Epithelial cell of esophagus (primary cell): ENCODE results near the gene ZGRF1.
"Not testable (repeated sequence)": the region's sequence is repeated elsewhere in the genome, so short reads cannot be mapped to it uniquely, and the experiment has no call there.

ENCODE experiments used
- DNase-seq: peaks from one replicate; pipeline ENCODE4 v3.0.0; 2010; ENCODE audit warnings: low read depth
- H3K4me3 ChIP-seq: 2 replicates; pipeline ENCODE4 v1.5.1; 2011; ENCODE audit warnings: mild to moderate bottlenecking, low read length, control low read depth
- TF ChIP-seq, protein P1 (sequence below): IDR thresholded peaks from 2 replicates; pipeline ENCODE4 v1.5.1; 2011; ENCODE audit warnings: low read depth, mild to moderate bottlenecking, low read length, control low read depth, inconsistent platforms; ENCODE audit not compliant: insufficient read depth; ENCODE audit errors: missing control alignments

The ZGRF1 gene

DNA sequence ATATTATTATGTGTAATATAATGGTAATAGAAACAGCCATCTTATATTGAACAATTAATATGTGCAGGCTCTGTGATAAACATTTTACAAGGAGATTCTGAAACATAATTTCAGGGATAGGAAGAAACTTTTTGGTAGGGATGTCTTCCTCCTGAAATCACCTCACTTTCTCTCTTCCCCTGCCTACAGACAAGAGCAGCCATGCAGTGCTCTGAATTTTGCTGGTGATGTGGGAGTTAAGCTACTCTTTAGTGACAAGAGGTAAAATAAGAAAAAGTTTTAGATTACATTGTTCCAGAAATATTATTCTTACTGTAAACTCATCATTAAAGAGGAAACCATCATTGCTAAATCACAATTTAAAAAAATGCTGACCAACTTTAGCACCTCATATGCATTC lies 36.4 kb upstream of the ZGRF1 start:
- no peak overlapping the region for H3K4me3 ChIP-seq
- TF ChIP-seq, protein P1, sequence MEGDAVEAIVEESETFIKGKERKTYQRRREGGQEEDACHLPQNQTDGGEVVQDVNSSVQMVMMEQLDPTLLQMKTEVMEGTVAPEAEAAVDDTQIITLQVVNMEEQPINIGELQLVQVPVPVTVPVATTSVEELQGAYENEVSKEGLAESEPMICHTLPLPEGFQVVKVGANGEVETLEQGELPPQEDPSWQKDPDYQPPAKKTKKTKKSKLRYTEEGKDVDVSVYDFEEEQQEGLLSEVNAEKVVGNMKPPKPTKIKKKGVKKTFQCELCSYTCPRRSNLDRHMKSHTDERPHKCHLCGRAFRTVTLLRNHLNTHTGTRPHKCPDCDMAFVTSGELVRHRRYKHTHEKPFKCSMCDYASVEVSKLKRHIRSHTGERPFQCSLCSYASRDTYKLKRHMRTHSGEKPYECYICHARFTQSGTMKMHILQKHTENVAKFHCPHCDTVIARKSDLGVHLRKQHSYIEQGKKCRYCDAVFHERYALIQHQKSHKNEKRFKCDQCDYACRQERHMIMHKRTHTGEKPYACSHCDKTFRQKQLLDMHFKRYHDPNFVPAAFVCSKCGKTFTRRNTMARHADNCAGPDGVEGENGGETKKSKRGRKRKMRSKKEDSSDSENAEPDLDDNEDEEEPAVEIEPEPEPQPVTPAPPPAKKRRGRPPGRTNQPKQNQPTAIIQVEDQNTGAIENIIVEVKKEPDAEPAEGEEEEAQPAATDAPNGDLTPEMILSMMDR = no peak
- DNase-seq = no peak

DNA sequence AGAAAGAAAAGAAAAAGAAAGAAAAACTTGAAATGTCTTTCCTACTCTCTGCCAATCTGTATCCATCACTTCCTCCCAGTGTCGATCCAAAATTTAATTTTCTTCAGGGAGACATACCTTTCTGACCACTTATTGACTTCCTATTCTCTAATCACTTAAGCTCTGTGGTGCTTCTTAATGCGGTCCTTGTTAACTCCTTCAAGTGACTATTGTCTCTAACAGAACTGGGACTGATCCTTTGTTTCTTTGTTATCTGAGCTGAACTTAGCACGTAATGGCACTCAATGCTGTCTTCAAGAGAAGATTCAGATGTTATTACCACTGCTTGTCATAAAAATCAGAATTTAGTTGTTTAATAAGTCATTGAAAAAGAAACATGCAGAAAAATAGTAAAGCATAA lies 31.4 kb upstream of the ZGRF1 start:
- no peak overlapping the region for H3K4me3 ChIP-seq
- no peak for DNase-seq
- TF ChIP-seq, protein P1 = no peak

DNA sequence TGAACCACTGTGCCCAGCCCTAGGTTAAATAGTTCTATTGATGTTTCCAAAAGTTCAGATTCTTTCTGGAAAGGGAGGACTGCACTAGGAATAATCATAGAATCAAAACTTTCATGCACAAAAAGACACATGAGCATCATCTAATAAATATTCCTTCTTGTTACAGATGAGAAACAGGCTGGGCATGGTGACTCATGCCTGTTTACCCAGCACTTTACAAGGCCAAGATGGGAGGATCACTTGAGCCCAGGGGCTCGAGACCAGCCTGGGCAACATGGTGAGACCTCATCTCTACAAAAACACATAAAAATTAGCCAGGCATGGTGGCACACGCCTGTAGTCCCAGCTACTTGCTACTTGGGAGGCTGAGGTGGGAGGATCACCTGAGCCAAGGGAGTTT lies 27.9 kb upstream of the ZGRF1 start:
- DNase-seq = peak; percentile 53
- TF ChIP-seq, protein P1 = no peak
- no peak overlapping the region for H3K4me3 ChIP-seq

DNA sequence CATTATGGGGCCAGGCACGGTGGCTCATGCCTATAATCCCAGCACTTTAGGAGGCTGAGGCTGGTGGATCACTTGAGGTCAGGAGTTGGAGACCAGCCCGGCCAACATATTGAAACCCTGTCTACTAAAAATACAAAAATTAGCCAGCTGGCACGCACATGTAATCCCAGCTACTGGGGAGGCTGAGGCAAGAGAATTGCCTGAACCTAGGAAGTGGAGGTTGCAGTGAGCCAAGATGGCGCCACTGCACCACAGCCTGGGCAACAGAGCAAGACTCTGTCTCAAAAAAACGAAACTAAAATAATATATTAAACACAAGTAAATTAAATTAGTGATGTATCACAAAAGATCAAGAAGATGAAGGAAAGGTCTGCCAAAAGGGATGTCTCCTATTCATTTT lies 19.4 kb upstream of the ZGRF1 start:
- not testable (repeated sequence) for H3K4me3 ChIP-seq

DNA sequence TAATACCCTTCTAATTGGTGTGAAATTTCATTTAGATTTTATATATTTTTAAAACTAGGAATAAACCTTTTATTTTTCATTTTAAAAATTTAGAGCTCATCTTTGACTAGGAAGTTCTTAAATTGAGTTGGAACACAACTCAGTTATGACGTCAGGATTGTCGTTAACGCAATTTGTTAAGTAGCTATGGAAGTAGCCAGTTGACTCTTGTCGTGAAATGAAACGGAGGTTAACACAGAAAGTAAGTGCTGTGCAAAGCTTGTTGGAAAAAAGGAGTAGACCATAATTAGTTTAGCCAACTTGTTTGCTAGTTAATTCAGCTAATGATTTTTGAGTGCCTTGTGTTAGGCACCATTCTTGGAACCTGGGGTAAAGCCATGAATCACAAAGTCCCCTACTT lies 18.6 kb upstream of the ZGRF1 start:
- DNase-seq = no peak
- TF ChIP-seq, protein P1 = no peak
- no peak overlapping the region for H3K4me3 ChIP-seq

More for the DNA sequence above, 19.4 kb upstream of the ZGRF1 start:
- DNase-seq = not testable (repeated sequence)

DNA sequence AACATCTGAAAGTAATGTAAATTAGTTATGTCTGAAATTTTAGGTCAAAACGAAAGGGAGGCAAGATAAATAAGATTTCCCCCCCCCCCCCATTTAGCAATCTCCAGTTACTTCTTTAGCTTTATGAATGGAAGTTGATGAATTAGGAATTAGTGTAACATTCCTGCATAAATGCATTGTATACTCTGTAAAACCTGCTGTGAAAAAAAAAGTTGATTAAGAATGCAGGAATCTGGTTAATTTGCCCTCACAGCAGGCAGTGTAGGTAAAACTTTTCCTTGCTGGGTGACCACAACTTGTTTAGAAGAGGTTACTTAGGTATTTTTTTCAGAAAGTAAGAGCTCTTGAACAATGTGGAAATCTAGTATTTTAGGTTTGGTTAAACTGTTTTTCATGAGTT lies 15.5 kb upstream of the ZGRF1 start:
- DNase-seq = no peak

DNA sequence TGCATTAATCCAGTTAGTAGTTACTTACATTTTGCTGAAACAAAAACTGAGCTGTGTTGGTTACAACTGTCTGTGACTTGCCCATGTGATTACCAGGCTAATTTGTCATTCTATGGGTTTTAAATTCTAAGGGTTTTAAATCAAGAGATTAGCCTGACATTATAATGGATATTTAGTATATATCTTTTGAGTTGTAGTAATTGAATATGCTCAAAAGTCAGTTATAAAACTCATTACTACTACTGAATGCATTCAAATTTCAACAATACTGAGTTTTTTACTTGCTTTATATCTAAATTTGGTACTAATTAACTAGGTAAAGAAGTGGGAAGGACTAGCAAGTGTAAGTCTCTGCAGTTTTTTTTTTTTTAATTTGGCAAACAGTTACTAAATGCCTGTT lies 14.9 kb upstream of the ZGRF1 start:
- no peak overlapping the region for H3K4me3 ChIP-seq
- TF ChIP-seq, protein P1 = no peak
- no peak for DNase-seq

More for the DNA sequence above, 15.5 kb upstream of the ZGRF1 start:
- H3K4me3 ChIP-seq = no peak overlapping the region
- TF ChIP-seq, protein P1 = no peak

DNA sequence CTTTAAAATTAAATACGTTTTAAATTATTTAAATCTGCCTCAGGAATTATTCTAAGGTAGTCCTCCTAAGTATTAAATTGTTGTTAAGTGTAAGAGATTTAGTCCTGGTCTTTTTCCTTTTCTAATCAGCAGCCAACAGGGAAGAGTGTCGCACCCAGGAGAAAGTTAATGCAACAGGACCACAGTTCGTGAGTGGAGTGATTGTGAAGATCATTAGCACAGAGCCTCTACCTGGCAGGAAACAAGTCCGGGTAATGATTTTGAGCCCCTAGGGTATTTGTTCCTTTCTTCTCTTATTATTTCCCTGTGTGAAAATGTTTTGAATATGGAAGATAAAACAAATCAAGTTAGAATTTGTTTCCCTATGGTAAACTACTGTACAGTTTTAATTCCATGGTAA lies 13.6 kb upstream of the ZGRF1 start:
- TF ChIP-seq, protein P1 = no peak
- no peak for DNase-seq
- H3K4me3 ChIP-seq = no peak overlapping the region
